ENCODE measurements around the gene ATG2A. TPM values are rescaled to one million over a fixed set of nuclear protein-coding genes. Genes with fewer than 3 reads are reported as not detected.

The ATG2A gene
- total and polyA plus RNA-seq, 7 donors, result 11.0 to 21.6 (median 19.5) TPM

- Histone ChIP-seq H3K4me1 (peaks cover 83% of the 10 kb centered on the region), H3K4me3 (peak overlapping the region; percentile 43), H3K27me3 (ENCODE audit: insufficient read depth in 3 of 3, low read length in 2 of 3) (no peaks in the 10 kb centered on the region), H3K36me3 (ENCODE audit: insufficient read depth in 1 of 2, low read depth in 1 of 2) (peaks cover 0 to 27% of the 10 kb centered on the region in 2 donors), H3K27ac (peak overlapping the region; percentile 98), H3K9me3 (no peaks in the 10 kb centered on the region)
- WGBS, 3 donors, result 44 to 53% (median 46%) methylated on average over 9 of the region's 9 CpGs
- peak; percentile 5 to 29 (median 10) for ATAC-seq
- no peak for DNase-seq
- intact Hi-C loops (cut with DNase I), result no loop called here
- TF ChIP-seq, protein P1, sequence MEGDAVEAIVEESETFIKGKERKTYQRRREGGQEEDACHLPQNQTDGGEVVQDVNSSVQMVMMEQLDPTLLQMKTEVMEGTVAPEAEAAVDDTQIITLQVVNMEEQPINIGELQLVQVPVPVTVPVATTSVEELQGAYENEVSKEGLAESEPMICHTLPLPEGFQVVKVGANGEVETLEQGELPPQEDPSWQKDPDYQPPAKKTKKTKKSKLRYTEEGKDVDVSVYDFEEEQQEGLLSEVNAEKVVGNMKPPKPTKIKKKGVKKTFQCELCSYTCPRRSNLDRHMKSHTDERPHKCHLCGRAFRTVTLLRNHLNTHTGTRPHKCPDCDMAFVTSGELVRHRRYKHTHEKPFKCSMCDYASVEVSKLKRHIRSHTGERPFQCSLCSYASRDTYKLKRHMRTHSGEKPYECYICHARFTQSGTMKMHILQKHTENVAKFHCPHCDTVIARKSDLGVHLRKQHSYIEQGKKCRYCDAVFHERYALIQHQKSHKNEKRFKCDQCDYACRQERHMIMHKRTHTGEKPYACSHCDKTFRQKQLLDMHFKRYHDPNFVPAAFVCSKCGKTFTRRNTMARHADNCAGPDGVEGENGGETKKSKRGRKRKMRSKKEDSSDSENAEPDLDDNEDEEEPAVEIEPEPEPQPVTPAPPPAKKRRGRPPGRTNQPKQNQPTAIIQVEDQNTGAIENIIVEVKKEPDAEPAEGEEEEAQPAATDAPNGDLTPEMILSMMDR (IDR thresholded peaks at IDR 0.05), result peak; percentile 33
Measured at GRCh38 chr11:64869571-64870175, 47.3 kb downstream of the ATG2A start.

DNA sequence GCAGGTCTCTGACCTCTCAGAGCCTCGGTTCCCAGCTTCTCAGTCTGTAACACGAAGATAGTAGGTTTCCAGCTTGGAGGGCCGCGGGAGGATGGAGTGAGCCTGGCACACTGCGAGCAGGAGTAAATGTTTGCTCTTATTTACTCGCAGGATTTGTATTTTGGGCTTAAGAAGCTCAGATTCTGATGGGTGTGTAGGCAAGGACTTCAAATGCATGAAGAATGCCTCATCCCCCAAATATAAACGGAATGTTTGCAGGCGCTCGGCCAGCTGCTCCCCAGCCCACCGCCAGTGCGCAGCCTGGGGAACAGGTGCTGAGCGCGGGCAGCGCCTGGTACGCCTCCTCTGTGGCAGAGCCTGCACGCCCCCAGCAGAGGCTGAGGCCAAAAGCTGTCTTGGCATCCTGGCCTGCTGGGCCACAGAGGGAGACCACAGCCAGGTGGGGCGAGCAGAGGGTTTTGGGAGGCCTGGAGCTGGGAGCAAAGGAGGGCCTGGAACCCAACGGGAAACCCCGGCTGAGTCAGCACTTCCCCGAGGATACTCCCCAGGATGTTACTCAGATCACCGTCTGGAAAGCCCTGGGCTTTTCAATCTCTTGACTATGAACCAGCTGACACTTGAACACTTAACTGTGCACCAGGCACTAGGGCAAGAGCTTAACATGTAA, 48.0 kb downstream of the ATG2A start:
- ATAC-seq, result peak; percentile 50 to 66 (median 60)
- DNase-seq, result peak; percentile 70 to 80
- WGBS, 3 donors, result 12 to 21% (median 14%) methylated on average over 21 of the region's 21 CpGs
- TF ChIP-seq, protein P1 (IDR thresholded peaks at IDR 0.05), result no peak
- Histone ChIP-seq H3K4me3 (peak overlapping the region; percentile 43), H3K27me3 (ENCODE audit: insufficient read depth in 3 of 3, low read length in 2 of 3) (no peaks in the 10 kb centered on the region), H3K36me3 (ENCODE audit: insufficient read depth in 1 of 2, low read depth in 1 of 2) (peaks cover 0 to 21% of the 10 kb centered on the region in 2 donors), H3K4me1 (peaks cover 84% of the 10 kb centered on the region), H3K27ac (peak overlapping the region; percentile 98), H3K9me3 (no peaks in the 10 kb centered on the region)
- intact Hi-C loops (cut with DNase I), result no loop called here

- Histone ChIP-seq H3K4me1 (peaks cover 89% of the 10 kb centered on the region), H3K27ac (peak overlapping the region; percentile 98), H3K36me3 (ENCODE audit: insufficient read depth in 1 of 2, low read depth in 1 of 2) (peaks cover 0 to 10% of the 10 kb centered on the region in 2 donors), H3K4me3 (no peak overlapping the region), H3K9me3 (no peaks in the 10 kb centered on the region), H3K27me3 (ENCODE audit: insufficient read depth in 3 of 3, low read length in 2 of 3) (no peaks in the 10 kb centered on the region)
- TF ChIP-seq, protein P1 (IDR thresholded peaks at IDR 0.05), result no peak
- DNase-seq, result no peak
- WGBS, 3 donors, result 73 to 84% (median 78%) methylated on average over 27 to 28 of the region's 28 CpGs
- intact Hi-C loops (cut with DNase I), result no loop called here
- ATAC-seq, result no peak
Measured at GRCh38 chr11:64867748-64868462, 49.1 kb downstream of the ATG2A start.

- Histone ChIP-seq H3K27me3 (ENCODE audit: insufficient read depth in 3 of 3, low read length in 2 of 3) (no peaks in the 10 kb centered on the region), H3K36me3 (ENCODE audit: insufficient read depth in 1 of 2, low read depth in 1 of 2) (no peaks in the 10 kb centered on the region), H3K9me3 (no peaks in the 10 kb centered on the region), H3K4me1 (peaks cover 85% of the 10 kb centered on the region), H3K4me3 (no peak overlapping the region), H3K27ac (peak overlapping the region; percentile 98)
- 87 to 97% (median 97%) methylated on average over 4 of the region's 4 CpGs for WGBS, 3 donors
- intact Hi-C loops (cut with DNase I), result no loop called here
- ATAC-seq (no peak), DNase-seq (no peak)
- TF ChIP-seq, protein P1 (IDR thresholded peaks at IDR 0.05), result no peak
Measured at GRCh38 chr11:64866173-64866491, 50.9 kb downstream of the ATG2A start.

All from psoas muscle (tissue), 8 donors.